ENCODE measurements around the gene NOTCH1.

- TF ChIP-seq EP300 (IDR thresholded peaks at IDR 0.05) (no peak), CTCF (IDR thresholded peaks at IDR 0.05) (no peak)
Observed at GRCh38 chr9:136483589-136484152, 62.2 kb downstream of the NOTCH1 start.
